ENCODE results near the gene MYOF.

The MYOF gene

DNA sequence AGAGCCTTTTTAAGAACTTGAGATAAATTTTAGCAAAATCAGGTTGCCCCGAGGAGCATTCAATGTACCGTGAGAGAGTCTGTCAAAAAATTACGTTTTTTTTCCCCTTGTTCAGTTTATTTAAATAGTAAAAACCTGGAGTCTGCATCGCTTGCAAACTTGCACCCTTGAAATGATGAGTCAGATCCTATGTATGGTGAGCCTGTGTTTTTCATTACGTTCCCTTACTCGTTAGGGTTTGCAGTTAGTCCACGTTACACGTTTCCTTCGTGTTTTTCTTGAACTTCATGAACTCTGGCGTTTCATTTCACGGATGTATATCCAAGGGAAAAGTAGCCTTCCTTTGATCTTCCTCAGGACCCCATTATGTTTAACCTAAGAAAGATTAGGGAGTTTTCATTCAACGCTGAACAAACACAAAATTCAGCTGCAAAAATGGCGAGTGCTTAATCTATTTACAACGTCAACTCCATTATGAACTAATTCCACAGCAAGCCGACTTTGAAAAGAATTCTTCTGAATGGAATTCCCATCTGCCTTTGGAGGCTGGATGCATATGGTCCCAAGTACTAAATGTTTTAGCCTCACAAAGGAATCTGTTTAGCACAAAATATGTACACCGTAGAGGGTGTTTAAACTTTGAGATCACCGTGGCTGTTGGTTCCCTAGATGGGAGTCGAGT is 182.4 kb downstream of the MYOF start:
- TF ChIP-seq, protein P1, sequence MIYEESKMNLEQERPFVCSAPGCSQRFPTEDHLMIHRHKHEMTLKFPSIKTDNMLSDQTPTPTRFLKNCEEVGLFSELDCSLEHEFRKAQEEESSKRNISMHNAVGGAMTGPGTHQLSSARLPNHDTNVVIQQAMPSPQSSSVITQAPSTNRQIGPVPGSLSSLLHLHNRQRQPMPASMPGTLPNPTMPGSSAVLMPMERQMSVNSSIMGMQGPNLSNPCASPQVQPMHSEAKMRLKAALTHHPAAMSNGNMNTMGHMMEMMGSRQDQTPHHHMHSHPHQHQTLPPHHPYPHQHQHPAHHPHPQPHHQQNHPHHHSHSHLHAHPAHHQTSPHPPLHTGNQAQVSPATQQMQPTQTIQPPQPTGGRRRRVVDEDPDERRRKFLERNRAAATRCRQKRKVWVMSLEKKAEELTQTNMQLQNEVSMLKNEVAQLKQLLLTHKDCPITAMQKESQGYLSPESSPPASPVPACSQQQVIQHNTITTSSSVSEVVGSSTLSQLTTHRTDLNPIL (CRISPR knock-in tag; IDR thresholded peaks at IDR 0.05; ENCODE audit: low read depth) = no peak
- no peak for TF ChIP-seq OSR1 (CRISPR knock-in tag; IDR thresholded peaks at IDR 0.05)
- no peak for TF ChIP-seq ESRRG (CRISPR knock-in tag; IDR thresholded peaks at IDR 0.05)
- TF ChIP-seq, protein P2, sequence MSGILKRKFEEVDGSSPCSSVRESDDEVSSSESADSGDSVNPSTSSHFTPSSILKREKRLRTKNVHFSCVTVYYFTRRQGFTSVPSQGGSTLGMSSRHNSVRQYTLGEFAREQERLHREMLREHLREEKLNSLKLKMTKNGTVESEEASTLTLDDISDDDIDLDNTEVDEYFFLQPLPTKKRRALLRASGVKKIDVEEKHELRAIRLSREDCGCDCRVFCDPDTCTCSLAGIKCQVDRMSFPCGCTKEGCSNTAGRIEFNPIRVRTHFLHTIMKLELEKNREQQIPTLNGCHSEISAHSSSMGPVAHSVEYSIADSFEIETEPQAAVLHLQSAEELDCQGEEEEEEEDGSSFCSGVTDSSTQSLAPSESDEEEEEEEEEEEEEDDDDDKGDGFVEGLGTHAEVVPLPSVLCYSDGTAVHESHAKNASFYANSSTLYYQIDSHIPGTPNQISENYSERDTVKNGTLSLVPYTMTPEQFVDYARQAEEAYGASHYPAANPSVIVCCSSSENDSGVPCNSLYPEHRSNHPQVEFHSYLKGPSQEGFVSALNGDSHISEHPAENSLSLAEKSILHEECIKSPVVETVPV (CRISPR knock-in tag; IDR thresholded peaks at IDR 0.05) = no peak
- no peak for TF ChIP-seq SNAI2 (CRISPR knock-in tag; IDR thresholded peaks at IDR 0.05)
- no peak for TF ChIP-seq ZNF70 (CRISPR knock-in tag; IDR thresholded peaks at IDR 0.05)
- TF ChIP-seq, protein P3, sequence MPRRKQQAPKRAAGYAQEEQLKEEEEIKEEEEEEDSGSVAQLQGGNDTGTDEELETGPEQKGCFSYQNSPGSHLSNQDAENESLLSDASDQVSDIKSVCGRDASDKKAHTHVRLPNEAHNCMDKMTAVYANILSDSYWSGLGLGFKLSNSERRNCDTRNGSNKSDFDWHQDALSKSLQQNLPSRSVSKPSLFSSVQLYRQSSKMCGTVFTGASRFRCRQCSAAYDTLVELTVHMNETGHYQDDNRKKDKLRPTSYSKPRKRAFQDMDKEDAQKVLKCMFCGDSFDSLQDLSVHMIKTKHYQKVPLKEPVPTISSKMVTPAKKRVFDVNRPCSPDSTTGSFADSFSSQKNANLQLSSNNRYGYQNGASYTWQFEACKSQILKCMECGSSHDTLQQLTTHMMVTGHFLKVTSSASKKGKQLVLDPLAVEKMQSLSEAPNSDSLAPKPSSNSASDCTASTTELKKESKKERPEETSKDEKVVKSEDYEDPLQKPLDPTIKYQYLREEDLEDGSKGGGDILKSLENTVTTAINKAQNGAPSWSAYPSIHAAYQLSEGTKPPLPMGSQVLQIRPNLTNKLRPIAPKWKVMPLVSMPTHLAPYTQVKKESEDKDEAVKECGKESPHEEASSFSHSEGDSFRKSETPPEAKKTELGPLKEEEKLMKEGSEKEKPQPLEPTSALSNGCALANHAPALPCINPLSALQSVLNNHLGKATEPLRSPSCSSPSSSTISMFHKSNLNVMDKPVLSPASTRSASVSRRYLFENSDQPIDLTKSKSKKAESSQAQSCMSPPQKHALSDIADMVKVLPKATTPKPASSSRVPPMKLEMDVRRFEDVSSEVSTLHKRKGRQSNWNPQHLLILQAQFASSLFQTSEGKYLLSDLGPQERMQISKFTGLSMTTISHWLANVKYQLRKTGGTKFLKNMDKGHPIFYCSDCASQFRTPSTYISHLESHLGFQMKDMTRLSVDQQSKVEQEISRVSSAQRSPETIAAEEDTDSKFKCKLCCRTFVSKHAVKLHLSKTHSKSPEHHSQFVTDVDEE (CRISPR knock-in tag; IDR thresholded peaks at IDR 0.05) = no peak
- no peak for TF ChIP-seq TOX (CRISPR knock-in tag; IDR thresholded peaks at IDR 0.05; ENCODE audit: borderline replicate concordance)
- no peak for TF ChIP-seq ZNF565 (CRISPR knock-in tag; conservative IDR thresholded peaks at IDR 0.05; ENCODE audit: low read depth)
- no peak for TF ChIP-seq ARNTL (CRISPR knock-in tag; IDR thresholded peaks at IDR 0.05; ENCODE audit: borderline replicate concordance, low read depth)
- TF ChIP-seq BACH2 (CRISPR knock-in tag; IDR thresholded peaks at IDR 0.05; ENCODE audit: borderline replicate concordance) = no peak
- TF ChIP-seq TCF4 (CRISPR knock-in tag; IDR thresholded peaks at IDR 0.05; ENCODE audit: borderline replicate concordance) = no peak
- no peak for TF ChIP-seq RARB (CRISPR knock-in tag; IDR thresholded peaks at IDR 0.05)
- no peak for TF ChIP-seq CSDC2 (CRISPR knock-in tag; IDR thresholded peaks at IDR 0.05)
- no peak for TF ChIP-seq PPARA (CRISPR knock-in tag; IDR thresholded peaks at IDR 0.05; ENCODE audit: borderline replicate concordance)
- TF ChIP-seq GLIS3 (CRISPR knock-in tag; IDR thresholded peaks at IDR 0.05) = no peak

DNA sequence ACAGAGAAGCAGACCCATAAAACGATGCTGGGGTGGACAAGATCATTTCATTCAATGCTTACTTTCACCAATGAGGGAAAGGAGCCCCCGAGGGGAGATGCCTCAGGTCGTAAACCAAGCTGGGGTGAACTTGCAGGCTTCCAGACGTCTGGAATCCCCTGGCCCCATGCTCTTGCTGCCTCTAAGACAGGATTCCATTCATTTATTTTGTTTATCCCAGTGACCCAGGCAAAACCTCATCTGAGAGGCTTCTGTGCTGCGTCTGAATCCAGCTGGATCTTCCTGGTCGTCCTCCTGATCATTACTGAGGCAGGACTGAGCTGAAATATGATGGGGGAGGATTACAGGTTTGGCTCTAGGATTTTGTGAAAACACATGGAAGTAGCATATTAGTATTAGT is 182.9 kb downstream of the MYOF start:
- no peak for TF ChIP-seq SNAI2 (CRISPR knock-in tag; IDR thresholded peaks at IDR 0.05)
- TF ChIP-seq, protein P4, sequence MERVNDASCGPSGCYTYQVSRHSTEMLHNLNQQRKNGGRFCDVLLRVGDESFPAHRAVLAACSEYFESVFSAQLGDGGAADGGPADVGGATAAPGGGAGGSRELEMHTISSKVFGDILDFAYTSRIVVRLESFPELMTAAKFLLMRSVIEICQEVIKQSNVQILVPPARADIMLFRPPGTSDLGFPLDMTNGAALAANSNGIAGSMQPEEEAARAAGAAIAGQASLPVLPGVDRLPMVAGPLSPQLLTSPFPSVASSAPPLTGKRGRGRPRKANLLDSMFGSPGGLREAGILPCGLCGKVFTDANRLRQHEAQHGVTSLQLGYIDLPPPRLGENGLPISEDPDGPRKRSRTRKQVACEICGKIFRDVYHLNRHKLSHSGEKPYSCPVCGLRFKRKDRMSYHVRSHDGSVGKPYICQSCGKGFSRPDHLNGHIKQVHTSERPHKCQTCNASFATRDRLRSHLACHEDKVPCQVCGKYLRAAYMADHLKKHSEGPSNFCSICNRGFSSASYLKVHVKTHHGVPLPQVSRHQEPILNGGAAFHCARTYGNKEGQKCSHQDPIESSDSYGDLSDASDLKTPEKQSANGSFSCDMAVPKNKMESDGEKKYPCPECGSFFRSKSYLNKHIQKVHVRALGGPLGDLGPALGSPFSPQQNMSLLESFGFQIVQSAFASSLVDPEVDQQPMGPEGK (CRISPR knock-in tag; IDR thresholded peaks at IDR 0.05; ENCODE audit: borderline replicate concordance) = no peak
- no peak for TF ChIP-seq ARNTL (CRISPR knock-in tag; IDR thresholded peaks at IDR 0.05; ENCODE audit: borderline replicate concordance, low read depth)
- TF ChIP-seq, protein P2 (CRISPR knock-in tag; IDR thresholded peaks at IDR 0.05) = no peak
- no peak for TF ChIP-seq CSDC2 (CRISPR knock-in tag; IDR thresholded peaks at IDR 0.05)
- no peak for TF ChIP-seq OSR1 (CRISPR knock-in tag; IDR thresholded peaks at IDR 0.05)
- TF ChIP-seq ZFP3 (CRISPR knock-in tag; IDR thresholded peaks at IDR 0.05) = no peak
- no peak for TF ChIP-seq ESRRG (CRISPR knock-in tag; IDR thresholded peaks at IDR 0.05)
- TF ChIP-seq ZNF8 (CRISPR knock-in tag; IDR thresholded peaks at IDR 0.05) = no peak
- no peak for TF ChIP-seq ZFP30 (CRISPR knock-in tag; IDR thresholded peaks at IDR 0.05)
- TF ChIP-seq, protein P3 (CRISPR knock-in tag; IDR thresholded peaks at IDR 0.05) = no peak
- TF ChIP-seq ISL1 (CRISPR knock-in tag; IDR thresholded peaks at IDR 0.05) = no peak
- TF ChIP-seq ZC3H10 (CRISPR knock-in tag; IDR thresholded peaks at IDR 0.05) = no peak
- TF ChIP-seq PPARA (CRISPR knock-in tag; IDR thresholded peaks at IDR 0.05; ENCODE audit: borderline replicate concordance) = no peak
- TF ChIP-seq, protein P1 (CRISPR knock-in tag; IDR thresholded peaks at IDR 0.05; ENCODE audit: low read depth) = no peak
- TF ChIP-seq TCF4 (CRISPR knock-in tag; IDR thresholded peaks at IDR 0.05; ENCODE audit: borderline replicate concordance) = no peak
- ATAC-seq = no peak

More for the DNA sequence above, 182.4 kb downstream of the MYOF start:
- no peak for ATAC-seq

Measured in SK-N-SH treated with all-trans-retinoic acid at 6 μM for 48 hours (cell line).